ENCODE results near the gene RPH3AL.
"Not testable (repeated sequence)": the region's sequence is repeated elsewhere in the genome, so short reads cannot be mapped to it uniquely, and the experiment has no call there.

The RPH3AL gene

DNA sequence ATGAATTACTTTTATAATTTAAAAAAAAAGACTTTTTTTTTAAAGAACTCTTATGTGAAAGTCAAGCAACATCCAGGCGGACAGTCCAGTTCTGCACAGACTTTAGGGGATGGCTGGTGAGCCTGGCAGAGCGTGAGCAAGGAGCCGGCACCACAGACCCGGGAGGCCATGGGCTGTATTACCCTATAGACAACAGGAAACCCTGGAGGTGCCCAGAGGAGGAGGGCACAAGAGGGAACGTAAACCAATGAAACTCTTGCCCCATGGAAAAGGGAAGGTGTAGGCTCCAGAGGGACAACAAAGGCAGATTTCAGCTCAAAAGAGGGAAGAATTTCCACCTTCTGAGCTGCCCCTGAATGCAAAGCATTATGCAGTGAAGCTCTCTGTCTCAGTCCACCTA is 25.5 kb upstream of the RPH3AL start:
- DNase-seq: no peak

DNA sequence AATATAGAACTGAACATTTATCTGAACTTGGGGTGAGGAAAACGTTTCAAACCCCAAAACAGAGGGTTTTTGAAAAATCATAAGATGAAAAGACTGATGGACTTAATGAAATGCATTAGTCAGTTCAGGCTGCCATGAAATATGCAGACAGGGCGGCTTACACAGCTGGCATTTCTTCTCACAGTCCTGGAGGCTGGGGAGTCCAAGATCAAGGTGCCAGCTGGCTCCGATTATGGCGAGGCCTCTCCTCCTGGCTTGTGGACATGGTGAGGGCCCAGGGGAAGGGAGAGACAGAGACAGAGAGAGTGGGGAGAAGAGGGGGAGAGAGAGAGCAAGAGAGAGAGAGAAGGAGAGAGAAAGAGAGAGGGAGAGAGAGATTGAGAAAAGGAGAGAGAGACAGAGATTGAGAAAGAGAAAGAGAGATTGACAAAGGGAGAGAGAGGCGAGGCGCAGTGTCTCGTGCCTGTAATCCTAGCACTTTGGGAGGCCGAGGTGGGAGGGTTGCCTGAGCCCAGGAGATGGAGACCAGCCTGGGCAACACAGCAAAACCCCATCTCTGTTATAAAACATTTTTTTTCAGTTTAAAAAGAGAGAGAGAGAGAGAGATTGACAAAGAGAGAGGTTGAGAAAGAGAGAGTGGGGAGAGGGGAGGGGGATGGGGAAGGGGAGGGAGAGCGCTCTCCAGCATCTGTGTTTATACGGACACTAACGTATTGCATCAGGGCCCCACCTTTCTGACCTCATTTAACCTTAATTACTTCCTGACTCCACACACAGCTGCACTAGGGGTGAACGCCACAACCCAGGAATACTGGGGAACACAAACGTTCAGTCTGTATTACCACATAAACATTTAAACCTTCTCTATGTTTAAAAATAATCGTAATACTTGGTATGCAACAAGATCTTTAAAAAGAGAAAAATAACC is 24.6 kb upstream of the RPH3AL start:
- DNase-seq: no peak

DNA sequence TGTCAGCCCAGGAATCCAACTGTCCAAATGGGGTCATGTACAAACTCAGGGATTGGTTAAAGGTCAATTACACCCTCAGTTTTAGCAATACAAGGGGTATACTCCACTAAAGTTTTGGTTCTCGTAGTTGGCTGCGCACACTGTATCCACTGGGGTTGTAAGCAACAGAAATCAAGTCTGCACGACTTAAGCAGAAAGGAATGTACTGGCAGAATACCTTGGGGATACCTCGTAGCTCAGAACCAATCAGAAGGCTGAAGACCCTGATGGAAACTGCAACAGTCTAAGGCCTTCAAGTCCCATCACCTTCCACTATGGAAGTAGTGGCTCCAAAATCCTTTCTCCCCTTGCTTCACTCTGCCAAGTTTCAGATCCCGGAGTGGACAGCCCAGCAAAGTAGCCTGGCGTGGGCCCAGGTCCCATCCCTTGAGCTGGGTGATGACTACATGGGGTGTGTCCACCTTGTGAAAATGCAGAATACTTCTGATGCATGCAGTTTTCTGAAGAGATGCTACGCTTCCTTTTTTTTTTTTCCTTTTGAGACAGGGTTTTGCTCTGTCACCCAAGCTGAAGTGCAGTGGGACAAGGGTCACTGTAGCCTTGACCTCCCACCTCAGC is 21.1 kb upstream of the RPH3AL start:
- no peak for DNase-seq

DNA sequence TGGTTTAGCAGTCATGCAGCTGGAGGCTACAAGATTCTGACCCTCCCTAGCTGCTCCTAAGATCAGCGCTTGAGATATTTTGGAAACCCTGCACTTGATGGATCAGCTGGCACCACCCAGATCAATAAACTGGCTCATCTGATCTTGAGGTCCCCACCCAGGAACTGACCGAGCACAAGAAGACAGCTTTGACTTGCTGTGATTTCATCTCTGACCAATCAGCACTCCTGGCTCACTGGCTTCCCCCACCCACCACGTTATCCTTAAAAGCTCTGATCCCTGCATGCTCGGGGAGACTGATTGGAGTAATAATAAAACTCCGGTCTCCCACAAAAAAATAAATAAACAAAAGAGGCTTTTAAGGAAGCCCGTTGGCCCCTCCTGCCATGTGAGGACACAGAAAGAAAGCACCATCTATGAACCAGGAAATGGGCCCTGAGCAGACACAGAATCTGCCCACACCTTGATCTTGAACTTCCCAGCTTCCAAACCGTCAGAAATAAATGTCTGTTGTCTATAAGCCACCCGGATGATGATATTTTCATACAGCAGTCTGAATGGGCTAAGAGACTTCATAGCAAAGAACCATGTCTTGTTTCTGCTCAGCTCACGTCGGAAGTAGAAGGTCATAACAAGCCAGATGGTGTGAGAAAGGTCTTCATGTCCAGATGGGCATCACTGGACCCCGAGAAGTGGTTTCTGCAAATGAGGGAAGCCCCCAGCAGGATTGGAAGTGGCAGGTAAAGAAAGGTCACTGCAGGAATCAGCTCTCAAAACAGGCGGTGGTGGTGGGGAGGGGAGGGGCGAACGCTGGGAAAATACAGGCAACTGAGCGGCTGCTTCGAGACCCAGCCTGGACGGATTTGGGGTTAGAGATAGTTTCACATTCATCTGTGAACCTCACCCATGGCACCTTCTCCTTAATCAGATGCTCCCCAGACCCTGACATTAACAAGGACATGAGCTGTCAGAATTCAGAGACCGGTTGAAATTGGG is 19.8 kb upstream of the RPH3AL start:
- DNase-seq: no peak

DNA sequence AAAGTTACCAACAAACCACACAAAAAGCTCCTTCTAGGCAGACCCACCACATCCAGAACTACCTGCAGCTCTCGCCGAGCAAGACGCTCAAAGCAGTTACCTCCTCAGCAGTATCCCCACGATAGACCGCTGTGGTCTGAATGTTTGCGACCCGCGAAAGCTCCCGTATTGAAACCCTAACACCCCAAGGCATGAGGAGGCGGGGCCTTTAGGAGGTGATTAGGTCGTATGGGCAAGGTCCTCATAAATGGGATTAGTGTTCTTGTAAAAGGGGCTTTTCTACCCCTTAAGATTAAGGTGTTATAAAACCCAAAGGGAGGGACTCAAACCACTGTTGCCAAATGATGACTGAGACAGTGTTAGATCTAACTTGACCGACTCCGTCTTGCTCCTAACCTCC is 19.0 kb upstream of the RPH3AL start:
- DNase-seq: no peak

DNA sequence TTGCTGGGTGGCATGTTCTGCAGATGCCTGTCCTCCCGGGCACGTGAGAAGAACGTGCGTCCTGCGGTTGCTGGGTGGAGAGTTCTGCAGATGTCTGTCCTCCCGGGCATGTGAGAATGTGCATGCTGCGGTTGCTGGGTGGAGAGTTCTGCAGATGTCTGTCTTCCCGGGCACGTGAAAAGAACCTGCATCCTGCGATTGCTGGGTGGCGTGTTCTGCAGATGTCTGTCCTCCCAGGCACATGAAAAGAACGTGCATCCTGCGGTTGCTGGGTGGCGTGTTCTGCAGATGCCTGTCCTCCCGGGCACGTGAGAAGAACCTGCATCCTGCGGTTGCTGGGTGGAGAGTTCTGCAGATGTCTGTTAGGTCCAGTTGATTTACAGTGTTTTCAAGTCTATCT is 15.0 kb upstream of the RPH3AL start:
- not testable (repeated sequence) for DNase-seq

DNA sequence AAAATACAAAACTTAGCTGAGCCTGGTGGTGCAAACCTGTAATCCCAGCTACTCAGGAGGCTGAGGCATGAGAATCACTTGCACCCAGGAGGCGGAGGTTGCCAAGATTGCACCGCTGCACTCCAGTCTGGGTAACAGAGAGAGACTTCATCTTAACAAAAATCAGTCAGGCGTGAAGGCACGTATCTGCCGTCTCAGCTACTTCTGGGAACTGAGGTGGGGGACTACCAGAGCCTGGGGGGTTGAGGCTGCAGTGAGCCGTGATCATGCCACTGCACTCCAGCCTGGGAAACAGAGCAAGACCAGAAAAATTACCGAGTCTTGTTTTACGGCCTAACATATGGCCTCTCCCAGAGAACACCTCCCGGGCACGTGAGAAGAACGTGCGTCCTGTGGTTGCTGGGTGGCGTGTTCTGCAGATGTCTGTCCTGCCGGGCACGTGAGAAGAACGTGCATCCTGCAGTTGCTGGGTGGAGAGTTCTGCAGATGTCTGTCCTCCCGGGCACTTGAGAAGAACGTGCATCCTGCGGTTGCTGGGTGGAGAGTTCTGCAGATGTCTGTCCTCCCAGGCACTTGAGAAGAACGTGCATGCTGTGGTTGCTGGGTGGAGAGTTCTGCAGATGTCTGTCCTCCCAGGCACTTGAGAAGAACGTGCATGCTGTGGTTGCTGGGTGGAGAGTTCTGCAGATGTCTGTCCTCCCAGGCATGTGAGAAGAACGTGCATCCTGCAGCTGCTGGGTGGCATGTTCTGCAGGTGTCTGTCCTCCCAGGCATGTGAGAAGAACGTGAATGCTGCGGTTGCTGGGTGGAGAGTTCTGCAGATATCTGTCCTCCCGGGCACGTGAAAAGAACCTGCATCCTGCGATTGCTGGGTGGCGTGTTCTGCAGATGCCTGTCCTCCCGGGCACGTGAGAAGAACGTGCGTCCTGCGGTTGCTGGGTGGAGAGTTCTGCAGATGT is 14.3 kb upstream of the RPH3AL start:
- DNase-seq: not testable (repeated sequence)

DNA sequence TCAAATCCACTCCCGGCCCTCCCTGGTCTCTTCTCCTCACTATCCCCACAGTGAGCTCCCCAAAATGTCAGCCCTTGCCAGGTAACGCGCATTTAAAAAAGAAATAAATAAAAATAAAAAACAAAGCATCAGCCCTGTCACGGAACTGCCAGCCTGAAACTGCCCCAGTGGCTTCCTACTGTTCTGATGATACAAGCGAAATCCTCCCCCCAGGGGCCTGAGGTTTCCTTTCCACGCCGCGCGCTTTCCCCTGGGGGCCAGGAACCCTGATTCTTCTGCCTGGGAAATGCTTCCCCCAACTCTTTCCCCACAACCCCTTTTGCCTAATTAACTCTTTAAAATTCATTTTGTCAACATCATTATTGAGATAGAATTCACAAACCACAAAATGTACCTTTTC is 12.2 kb upstream of the RPH3AL start:
- DNase-seq: no peak

DNA sequence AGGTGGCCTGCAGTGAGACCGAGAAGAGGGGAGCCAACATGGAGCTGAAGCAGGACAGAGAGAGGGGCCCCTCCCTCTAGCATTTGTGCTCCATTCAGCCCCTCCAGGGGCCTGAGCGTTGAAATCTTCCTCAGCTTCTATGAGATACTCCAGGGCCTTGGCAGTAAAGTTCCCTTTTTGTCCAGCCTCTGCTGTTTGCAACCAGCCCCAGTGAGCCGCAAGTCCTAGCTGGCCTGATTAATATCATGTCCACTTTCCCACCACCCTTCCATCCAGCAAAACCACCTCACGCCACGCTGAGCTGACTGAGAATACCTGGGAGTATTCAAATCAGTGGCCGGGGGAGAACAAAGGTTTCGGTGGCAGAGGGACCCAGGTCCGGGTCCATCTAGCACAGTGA is 11.7 kb upstream of the RPH3AL start:
- DNase-seq: no peak

DNA sequence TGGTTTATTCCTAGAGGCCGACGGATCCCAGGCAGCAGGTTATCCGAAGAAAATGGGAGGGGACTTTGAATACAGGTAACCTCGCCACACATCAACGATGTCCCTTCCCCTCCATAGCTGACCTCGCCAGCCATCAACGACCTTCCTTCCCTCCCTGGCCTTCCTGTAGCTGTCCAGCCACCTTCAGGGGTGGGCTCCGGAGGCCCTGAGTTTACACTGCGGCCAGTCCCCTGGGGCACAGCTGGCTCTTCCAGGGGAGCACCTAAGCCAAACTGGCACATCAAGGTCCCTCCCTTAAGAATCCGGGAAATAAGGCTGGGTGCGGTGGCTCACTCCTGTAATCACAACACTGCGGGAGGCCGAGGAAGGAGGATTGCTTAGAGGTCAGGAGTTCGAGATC is 10.1 kb upstream of the RPH3AL start:
- no peak for DNase-seq

DNA sequence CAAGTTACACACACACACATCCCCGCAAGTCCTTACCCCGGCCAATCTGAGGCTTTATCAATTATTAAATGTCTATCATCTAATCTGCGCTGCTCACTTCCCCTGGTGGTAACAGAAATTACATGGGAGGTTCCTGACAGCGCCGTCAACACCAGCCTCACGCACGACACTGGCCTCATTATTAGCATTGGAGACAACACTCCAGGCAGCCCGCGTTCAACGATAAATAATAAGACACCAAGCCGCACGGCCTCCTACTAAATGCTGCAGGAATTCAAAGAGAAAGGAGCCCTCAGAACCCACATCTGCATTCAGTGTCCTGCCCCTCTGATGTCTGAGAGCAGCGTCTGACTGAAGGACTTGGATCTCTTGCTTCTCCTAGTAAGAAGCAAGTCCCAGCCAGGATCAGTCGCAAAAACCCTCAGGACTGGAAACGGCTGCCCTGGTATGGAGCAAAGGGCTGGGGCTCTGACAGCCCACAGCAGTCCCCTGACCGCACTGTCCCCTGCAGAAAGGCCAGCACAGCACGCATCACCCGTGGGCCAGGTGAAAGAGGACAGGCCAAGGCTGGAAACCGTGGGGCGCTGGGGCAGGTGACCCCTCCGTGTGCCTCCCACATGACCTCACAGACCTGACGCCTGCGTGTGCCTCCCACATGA is 7.6 kb upstream of the RPH3AL start:
- no peak for DNase-seq

DNA sequence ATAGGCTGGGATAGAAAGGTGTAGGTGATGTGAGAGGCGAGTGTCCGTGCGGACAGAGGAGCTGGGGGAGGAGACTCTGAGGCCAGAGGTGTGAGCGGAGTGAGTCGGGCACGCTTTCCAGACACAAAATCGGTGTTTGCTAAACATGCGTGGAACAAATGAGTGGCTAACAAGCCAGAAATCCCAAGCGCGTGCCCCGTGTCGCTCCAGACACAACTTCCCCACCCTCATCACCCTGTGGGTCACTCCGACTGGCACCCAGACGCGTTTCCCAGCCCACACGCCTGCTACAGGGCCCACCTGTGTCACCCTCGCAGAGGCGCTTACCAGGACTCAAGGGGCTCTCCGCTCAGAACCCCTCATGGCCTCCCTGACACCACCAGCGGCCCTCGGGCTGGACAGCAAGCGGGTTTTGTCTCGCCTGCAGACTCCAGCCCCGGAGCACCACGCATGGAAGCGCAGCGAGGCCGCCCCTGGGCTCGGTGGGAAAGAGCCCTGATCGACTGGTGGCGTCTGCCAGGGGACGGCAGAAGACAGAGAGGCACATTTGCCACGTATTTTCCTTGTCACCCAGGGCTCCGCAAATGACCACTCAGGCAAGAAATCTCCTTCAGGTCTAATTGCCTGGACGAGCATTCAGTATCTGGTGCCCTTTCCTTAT is 6.0 kb upstream of the RPH3AL start:
- DNase-seq: no peak

DNA sequence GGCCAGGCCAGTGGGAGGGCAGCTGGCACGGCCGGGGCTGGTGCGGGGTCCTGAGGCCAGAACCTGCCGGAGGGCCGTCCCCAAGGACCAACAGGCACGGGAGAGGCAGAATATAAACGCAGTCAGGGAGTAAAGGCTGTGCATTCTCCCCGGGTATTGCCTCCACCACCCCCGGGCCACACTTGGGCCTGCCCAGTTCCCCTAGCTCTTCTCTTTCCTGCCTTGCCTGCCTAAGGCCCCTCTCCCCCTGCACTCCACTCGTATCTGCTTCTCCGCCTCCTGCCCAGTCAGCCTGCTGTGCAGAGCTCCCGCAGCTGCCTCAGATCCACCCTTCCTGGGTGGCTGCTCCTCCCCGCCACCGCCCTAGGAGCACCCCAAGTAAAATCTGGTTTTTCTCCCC is 5.0 kb upstream of the RPH3AL start:
- DNase-seq: no peak

DNA sequence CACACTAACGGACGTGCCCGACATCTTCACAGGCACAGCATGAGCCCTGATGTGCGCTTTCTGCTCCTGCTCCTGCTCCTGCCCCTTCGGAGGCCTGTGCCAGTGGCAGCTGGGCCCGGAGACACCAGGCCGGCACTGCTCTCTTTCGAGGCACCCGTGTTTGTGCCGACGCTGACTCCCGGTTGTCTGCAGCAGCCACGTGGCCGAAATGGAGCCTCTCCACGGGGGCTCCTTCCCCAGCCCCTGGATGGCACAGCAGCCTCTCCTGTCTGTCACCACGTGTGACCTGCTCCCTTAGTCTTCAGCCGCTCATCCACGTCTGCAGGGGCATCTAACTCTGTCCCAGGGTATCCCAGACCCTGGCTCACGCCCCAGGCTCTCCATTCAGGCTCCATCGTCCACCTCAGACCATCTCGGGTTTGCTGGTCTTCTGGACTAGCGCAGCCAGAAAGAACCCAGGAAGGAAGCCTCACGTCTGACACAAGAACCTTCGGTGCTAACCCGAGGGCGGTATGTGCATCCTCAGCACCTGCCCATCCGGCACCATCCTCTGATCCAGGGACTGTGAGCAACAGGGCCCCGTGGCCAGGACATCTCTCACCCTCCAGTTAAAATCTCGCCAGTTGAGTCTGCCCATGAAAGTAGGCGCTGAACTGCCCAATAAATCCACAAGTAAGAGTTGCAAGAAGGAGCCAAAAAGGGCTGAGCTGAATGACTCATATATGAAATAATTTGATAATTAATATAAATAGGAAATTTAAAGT is 4.2 kb upstream of the RPH3AL start:
- no peak for DNase-seq

DNA sequence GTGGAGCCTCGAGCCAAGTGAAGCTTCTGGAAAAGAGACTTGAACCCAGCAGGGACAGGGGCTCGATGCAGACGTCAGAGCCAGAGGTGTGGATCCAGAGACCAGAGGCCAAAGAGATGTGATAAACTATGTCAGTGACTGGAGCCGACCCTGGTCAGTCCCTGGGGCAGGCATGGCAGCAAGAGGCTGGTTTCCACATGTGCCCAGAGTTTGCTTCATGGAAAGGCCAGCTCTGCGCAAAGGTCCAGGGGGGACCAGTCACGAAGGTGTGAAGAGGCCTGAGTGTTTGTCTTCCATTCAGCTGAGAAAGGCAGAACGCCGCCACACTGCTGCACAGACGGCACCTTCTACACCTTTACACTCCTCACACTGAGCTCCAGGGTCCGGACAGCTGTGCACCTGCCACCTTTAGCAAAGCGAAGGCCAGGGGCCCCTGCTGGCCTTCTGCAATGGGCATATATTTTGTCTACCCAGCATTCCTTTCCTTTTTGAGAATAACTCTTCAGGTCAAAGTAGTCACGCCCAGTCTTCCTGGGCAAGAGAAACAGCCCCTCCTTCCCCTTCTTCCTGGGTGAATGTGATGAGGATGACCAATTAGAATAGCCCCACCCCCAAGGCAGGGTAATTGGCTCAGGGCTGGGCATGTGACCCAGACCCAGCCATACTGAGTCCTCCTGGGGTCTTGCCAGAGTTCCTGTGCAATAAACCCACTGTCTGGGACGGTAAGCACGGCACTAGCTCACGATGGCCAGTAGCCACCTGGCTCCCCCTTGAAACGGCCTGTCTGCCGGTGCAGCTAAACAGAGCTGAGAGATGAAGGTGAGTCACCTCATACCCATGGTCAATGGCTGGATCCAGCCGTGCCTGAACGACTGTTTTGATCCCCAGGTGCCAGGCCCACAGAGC is 2.3 kb upstream of the RPH3AL start:
- no peak for DNase-seq

DNA sequence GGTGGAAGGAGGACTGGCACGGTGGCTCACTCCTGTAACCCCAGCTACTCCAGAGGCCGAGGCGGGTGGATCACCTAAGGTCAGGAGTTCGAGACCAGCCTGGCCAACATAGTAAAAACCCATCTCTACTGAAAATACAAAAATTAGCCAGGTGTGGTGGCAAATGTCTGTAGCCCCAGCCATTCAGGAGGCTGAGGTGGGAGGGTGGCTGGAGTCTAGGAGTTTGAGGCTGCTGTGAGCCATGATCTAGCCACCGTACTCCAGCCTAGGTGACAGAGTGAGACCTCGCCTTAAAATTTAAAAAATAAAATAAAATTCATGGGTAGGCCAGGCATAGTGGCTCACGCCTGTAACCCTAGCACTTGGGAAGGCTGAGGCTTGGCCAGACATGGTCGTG is 1.2 kb upstream of the RPH3AL start:
- DNase-seq: no peak

DNA sequence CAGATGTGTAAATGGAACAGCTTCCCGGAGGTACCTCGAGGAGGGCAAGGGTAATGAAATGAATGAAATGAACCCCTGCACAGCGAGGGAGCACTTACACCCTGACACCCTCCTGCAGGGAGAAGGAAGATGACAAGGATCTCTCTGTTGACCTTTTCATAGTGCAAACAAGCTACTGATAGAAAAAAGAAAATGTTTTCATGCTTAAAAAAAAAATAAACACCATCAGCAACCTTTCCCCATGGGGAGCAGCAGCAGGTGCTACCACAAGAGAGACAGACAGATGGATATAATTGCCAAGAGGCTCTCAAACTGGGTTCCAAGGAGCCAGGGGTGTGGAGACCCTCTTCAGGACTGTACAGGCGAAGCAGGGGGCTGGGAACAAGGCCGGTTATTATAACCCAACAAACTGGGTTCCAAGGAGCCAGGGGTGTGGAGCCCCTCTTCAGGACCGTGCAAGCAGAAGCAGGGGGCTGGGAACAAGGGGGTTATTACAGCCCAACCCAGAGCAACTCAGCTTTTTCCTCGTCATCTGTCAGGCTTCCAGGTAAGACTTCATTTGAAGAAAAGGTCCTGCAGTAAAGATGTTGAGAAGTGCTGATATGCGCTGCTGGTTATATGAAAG is 718 bp upstream of the RPH3AL start:
- DNase-seq: no peak

DNA sequence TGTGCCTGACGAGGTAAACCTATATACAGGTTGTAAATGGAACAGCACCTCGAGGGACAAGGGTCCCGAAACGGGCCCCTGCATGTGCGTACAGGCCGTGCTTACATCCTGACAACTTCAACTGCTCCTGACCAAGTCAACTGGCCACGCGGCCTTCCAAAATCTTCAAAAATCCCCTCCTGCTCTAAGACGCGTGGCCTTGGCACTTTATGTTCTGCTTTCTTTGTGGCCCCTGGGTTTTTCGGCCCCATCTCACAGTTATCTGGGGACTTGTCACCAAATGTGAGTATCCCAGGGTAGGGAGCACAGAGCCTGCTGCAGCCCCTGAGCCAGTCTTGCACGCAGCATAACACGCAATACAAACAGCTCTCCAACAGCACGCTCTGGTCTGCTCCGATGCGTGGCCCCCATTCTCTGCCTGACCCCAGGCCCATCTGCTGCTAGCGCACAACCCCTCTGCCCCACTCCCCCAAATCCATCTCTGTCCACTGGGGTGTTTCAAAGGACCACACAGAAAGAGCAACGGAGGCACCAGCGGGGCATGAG is 659 bp downstream of the RPH3AL start:
- DNase-seq: peak; percentile 0

DNA sequence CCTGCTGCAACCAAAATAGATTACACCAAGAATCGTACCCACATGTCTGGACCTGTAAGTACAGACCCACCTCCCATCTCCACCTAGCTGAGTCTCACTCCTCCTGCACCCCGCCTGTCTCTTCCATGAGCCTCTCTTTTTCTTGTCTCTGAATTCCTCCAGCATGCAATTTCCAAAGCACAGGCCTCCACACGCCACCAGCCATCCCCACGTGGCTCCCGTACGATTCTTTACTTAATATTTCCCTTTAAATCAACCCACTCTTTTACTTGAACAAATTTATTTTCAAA is 1.2 kb downstream of the RPH3AL start:
- DNase-seq: no peak
